HS-5 (cell line): ENCODE data around the gene PGAP1.

ENCODE experiments used
- DNase-seq: peaks from one replicate; pipeline ENCODE4 v3.0.0-alpha.2; 2012; ENCODE audit warnings: low read depth

Gene PGAP1

GRCh38 chr2:196891136-196891535, 35.4 kb downstream of the PGAP1 start:
- no peak for DNase-seq

GRCh38 chr2:196887431-196887830, 39.1 kb downstream of the PGAP1 start:
- DNase-seq = no peak

- no peak for DNase-seq
Measured at GRCh38 chr2:196884368-196884767, 42.1 kb downstream of the PGAP1 start.

GRCh38 chr2:196876364-196876763, 50.1 kb downstream of the PGAP1 start:
- DNase-seq = no peak

GRCh38 chr2:196875414-196875813, 51.1 kb downstream of the PGAP1 start:
- no peak for DNase-seq

GRCh38 chr2:196873511-196873910, 53.0 kb downstream of the PGAP1 start:
- DNase-seq = no peak

- no peak for DNase-seq
Measured at GRCh38 chr2:196854629-196855028, 71.9 kb downstream of the PGAP1 start.

GRCh38 chr2:196853301-196854087, 73.0 kb downstream of the PGAP1 start:
- DNase-seq = no peak

GRCh38 chr2:196851088-196851487, 75.4 kb downstream of the PGAP1 start:
- DNase-seq = no peak

- no peak for DNase-seq
Measured at GRCh38 chr2:196849895-196850294, 76.6 kb downstream of the PGAP1 start.

- DNase-seq = no peak
Measured at GRCh38 chr2:196846295-196846694, 80.2 kb downstream of the PGAP1 start.

GRCh38 chr2:196845371-196845770, 81.1 kb downstream of the PGAP1 start:
- no peak for DNase-seq

GRCh38 chr2:196840171-196840570, 86.3 kb downstream of the PGAP1 start:
- no peak for DNase-seq

- no peak for DNase-seq
Measured at GRCh38 chr2:196839574-196839973, 86.9 kb downstream of the PGAP1 start.

- DNase-seq = no peak
Measured at GRCh38 chr2:196836440-196836839, 90.1 kb downstream of the PGAP1 start.

- DNase-seq = no peak
Measured at GRCh38 chr2:196830701-196831100, 95.8 kb downstream of the PGAP1 start.

GRCh38 chr2:196827356-196827755, 99.2 kb downstream of the PGAP1 start:
- no peak for DNase-seq

- peak; percentile 71 for DNase-seq
Measured at GRCh38 chr2:196823750-196824522, 102.6 kb downstream of the PGAP1 start.

GRCh38 chr2:196821195-196821594, 105.3 kb downstream of the PGAP1 start:
- no peak for DNase-seq

GRCh38 chr2:196809260-196809659, 117.2 kb downstream of the PGAP1 start, which contains the start of gene C2orf66:
Gene C2orf66, minus strand, starts transcription at chr2:196809355. Its CDS starts 19 bp downstream, at chr2:196809336.
- no peak for DNase-seq

GRCh38 chr2:196808083-196808665, 118.3 kb downstream of the PGAP1 start:
- DNase-seq = no peak

- peak; percentile 24 for DNase-seq
Measured at GRCh38 chr2:196804381-196804780, 122.1 kb downstream of the PGAP1 start.

- DNase-seq = no peak
Measured at GRCh38 chr2:196802401-196802800, 124.1 kb downstream of the PGAP1 start.
